ENCODE measurements around the gene ARSD. TPM values are rescaled to one million over a fixed set of nuclear protein-coding genes. Genes with fewer than 3 reads are reported as not detected.

ARSD gene
- total and polyA plus RNA-seq, 2 of the 8 experiments (the other 6 are each of a cell fraction or from before 2014, with no cell fraction given): 1.8 to 3.2 TPM

DNA sequence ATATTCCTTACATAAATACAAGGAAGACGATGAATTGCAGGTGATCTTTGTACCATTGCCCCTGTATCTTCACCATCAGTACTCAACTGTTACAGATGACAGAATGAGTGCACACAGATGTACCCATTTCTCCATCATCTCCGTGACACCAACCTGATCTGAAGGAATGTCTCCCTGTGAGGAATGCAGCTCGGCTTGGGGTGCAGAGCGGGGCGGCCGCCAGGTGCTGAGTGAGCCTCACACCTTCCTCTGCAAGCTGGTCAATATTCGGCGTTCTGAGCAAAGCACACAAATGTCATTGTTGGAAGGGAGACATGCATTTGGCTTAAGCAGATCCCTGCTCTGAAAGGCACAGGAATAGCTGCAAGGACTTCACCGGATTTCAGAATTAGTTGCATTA, 7.4 kb downstream of the ARSD start (continued):
- TF ChIP-seq POU5F1 (IDR thresholded peaks at IDR 0.05; ENCODE audit: low read depth, low read length): no peak
- TF ChIP-seq POLR2A (IDR thresholded peaks at IDR 0.05; ENCODE audit: control extremely low read depth in 1 of 2, low read depth in 2 of 2, low read length in 2 of 2): no peak
- TF ChIP-seq GABPA (IDR thresholded peaks at IDR 0.05; ENCODE audit: borderline replicate concordance, insufficient read depth, low read length): no peak
- TF ChIP-seq SP1 (IDR thresholded peaks at IDR 0.05; ENCODE audit: low read depth, low read length): no peak
- no peak for TF ChIP-seq KDM1A (IDR thresholded peaks at IDR 0.05; ENCODE audit: borderline replicate concordance, low read length)
- TF ChIP-seq EGR1 (IDR thresholded peaks at IDR 0.05; ENCODE audit: borderline replicate concordance, low read depth, low read length): no peak
